HG03469 (cell line): ENCODE measurements around the gene STEAP1B.
"Not testable (repeated sequence)": the region's sequence is repeated elsewhere in the genome, so short reads cannot be mapped to it uniquely, and the experiment has no call there.

Experiments
- ATAC-seq: cut with Tn5 transposase; IDR thresholded peaks from one replicate; pipeline ENCODE4 v1.9.1; 2021; ENCODE audit warnings: mild to moderate bottlenecking, moderate library complexity, moderate number of reproducible peaks; ENCODE audit not compliant: unreplicated experiment

STEAP1B gene

GRCh38 chr7:22460363-22460988 lies 39.5 kb downstream of the STEAP1B start:
- no peak for ATAC-seq

GRCh38 chr7:22457471-22457870 lies 42.5 kb downstream of the STEAP1B start:
- no peak for ATAC-seq

- no peak for ATAC-seq
These were observed 45.5 kb downstream of the STEAP1B start for GRCh38 chr7:22454446-22454845.

GRCh38 chr7:22452960-22453558 lies 46.9 kb downstream of the STEAP1B start:
- ATAC-seq = no peak

GRCh38 chr7:22452142-22452959 lies 47.6 kb downstream of the STEAP1B start:
- no peak for ATAC-seq

- not testable (repeated sequence) for ATAC-seq
These were observed 50.0 kb downstream of the STEAP1B start for GRCh38 chr7:22450013-22450412.

- ATAC-seq = peak; percentile 88
These were observed 52.2 kb downstream of the STEAP1B start for GRCh38 chr7:22447762-22448161.

- ATAC-seq = no peak
These were observed 53.0 kb downstream of the STEAP1B start for GRCh38 chr7:22447008-22447407.

- ATAC-seq = no peak
These were observed 54.1 kb downstream of the STEAP1B start for GRCh38 chr7:22445853-22446252.

- ATAC-seq = no peak
These were observed 54.7 kb downstream of the STEAP1B start for GRCh38 chr7:22445140-22445743.

GRCh38 chr7:22444181-22444971 lies 55.6 kb downstream of the STEAP1B start:
- no peak for ATAC-seq

GRCh38 chr7:22443370-22444180 lies 56.4 kb downstream of the STEAP1B start:
- no peak for ATAC-seq

GRCh38 chr7:22442882-22443369 lies 57.1 kb downstream of the STEAP1B start:
- no peak for ATAC-seq

- no peak for ATAC-seq
These were observed 57.7 kb downstream of the STEAP1B start for GRCh38 chr7:22442187-22442881.

- ATAC-seq = no peak
These were observed 58.8 kb downstream of the STEAP1B start for GRCh38 chr7:22441157-22441556.

- no peak for ATAC-seq
These were observed 61.0 kb downstream of the STEAP1B start for GRCh38 chr7:22438994-22439393.

- not testable (repeated sequence) for ATAC-seq
These were observed 63.4 kb downstream of the STEAP1B start for GRCh38 chr7:22436552-22436951.

- ATAC-seq = peak; percentile 6
These were observed 64.3 kb downstream of the STEAP1B start for GRCh38 chr7:22435720-22436119.

GRCh38 chr7:22435105-22435504 lies 64.9 kb downstream of the STEAP1B start:
- ATAC-seq = peak; percentile 86
